HG02571 (cell line): ENCODE data around the gene FCHSD2.

Experiments
- ATAC-seq: cut with Tn5 transposase; IDR thresholded peaks from one replicate; pipeline ENCODE4 v1.9.1; 2021; ENCODE audit warnings: mild to moderate bottlenecking, moderate library complexity; ENCODE audit not compliant: unreplicated experiment

The FCHSD2 gene

DNA sequence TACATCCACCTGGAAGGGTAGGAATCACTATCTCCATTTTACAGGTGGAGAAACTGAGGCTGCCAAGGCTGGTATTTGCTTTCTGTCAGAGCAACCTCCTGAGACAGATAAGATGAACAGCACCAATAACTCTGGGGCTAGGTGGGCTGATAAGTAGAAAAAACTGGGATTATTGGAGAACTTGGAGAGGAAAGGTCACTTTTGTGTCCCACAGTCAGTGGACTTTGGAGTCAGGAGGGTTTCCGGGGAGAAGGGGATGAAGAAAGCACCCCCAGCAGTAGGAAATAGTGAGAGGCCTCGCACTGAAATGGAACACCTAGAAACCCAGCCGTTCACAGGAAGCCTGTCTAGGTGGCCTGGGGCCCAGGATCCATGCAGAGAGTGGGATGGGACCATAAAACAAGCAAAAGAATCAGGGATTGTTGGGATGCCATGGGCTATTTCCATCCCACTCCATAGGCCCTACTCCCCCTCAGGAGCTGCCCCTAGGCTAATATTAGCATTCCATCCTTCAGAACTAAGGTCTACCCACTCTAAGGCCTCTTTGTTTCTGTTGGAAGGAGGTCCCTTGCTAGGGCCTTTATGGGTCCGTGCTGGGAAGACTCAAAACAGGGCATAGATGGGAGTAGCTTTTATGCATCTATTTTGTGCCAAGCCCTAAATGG is 31.0 kb upstream of the FCHSD2 start:
- no peak for ATAC-seq

DNA sequence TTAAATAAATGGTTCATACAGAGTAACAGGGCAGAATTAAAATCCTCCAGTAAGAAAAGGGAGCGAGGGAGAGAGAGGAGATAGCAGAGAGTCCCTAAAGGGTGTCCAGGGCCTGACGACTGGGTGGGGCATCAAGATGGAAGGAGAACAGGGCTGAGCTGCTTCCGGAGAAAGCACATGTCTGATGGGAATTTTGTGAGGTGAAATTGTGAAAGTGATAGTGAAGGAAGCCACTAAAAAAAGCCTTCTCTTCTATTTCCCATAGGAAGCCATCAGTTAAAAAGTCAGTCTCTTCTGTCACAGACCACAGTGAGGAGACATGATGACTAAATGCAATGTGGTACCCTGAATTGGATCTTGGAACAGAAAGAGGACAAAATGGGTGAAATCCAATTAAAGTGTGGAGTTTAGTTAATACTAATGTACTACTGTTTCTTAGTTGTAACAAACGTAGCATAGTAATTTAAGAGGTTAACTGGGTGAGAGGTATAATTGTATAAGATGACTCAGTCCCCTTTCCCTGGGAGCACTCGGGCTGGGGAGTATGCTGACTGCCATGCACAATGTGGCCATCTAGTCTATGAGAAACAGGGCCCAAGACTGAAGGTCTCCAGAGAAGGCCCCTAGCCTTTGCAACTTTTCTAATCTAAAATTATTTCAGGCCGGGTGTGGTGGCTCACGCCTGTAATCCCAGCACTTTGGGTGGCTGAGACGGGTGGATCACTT is 29.5 kb upstream of the FCHSD2 start:
- no peak for ATAC-seq

DNA sequence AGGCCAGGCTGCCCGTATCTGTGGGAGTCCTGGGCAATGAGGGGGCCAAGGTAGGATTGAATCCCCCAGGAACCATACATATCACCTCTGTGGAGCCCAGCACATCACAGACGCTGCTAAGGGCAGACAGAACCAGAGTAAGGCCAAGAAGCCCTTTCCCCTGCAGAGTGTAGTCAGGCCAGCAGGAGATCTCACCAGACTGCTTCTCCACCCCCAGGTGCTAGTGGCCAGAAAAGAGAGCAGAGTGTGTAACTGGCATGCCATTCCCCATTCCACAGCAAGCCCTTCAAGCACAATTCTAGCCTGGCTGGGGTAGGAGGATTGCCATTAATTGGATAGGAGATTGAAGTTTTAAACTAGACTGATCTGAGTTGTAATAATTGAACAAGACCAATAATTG is 28.0 kb upstream of the FCHSD2 start:
- no peak for ATAC-seq

DNA sequence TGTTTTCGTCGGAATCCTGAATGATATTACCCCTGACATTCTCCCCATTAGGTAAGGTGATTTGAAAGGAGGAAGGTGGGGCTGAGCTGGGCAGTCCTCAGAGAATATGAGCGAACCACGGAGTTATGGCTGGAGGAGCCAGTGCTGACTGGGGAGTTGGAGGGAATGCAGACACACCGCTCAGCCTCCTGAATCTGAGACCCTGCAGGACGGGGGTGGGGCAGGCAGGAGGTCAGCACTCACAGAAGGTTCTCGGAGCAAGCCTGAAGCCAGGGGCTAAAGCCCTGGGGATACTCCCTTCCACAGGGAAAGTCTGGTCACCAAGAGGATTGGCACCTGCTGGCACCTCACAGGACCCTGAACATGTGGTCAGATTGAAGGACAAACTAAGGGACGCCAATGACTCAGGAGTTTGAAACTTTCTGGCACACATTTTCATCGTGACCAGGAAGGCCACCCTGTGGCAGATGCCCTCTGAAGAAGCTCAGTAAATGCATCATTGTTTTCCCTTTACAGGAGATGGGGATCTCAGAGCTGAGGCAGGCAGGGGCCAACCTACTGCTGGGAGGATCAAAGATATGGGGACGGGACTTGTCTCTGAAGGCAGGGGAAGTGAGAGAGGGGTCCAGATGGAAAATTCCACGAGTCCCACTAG is 26.9 kb upstream of the FCHSD2 start:
- no peak for ATAC-seq

DNA sequence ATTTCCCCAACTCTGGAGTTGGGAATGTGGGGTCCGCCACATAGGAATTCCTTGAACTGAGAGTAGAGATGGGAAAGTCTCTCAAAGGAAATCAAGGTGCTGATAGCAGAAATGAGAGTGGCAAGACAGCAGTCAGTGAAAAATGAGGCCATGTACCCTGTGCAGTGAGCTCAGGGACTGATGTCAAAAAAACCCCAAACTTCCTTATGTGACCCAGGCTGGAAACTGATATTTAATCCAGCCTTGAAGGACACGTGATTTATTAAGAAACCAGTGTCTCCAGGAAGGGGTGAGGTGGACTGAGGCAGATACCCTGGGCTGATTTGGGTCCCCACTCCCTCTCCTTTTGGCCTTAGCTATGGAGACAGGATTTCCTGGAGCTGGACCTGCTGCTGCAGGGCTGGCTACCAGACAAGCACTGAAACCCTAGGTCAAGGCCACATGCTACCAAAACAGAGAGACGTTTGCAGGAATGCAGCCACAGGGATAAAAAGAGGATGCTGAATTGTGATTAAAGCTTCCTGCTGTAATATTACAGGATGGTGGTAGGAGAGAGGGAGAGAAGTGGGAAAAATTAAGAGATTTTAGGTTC is 25.3 kb upstream of the FCHSD2 start:
- no peak for ATAC-seq

DNA sequence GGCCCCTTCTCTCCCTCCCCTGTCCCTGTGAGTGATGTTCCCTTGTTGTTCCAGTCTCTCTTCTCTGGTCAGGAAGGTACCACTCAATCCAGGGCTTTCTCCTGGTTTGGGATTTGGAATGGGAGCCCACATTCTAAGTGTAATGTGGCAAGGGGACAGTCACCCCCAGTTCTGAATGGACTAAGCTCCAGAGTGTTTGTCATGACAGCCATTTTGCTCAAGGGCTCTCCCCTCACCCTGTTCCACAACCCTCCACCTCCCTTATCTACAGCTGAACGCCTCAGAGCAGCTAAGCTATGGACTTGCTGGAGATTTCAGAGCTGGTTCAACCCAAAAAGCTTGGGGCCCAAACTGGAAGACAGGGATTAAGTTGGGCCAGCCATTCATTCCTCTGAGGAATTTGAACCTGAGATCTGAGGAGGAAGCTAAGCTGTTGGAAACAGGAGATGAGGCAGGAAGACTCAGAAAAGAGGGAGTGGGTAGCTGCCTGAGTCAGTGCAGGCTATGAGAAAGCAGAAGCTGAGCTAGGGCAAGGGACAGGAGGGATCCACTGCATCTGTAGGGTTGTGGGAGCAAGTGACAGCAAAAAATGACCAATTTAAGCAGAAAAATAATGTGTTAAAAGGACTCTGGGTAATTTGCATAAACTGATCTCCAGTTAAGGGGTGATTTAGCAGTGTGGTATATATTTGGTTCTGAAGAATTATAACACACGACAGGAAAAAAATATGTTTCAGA is 22.9 kb upstream of the FCHSD2 start:
- no peak for ATAC-seq

DNA sequence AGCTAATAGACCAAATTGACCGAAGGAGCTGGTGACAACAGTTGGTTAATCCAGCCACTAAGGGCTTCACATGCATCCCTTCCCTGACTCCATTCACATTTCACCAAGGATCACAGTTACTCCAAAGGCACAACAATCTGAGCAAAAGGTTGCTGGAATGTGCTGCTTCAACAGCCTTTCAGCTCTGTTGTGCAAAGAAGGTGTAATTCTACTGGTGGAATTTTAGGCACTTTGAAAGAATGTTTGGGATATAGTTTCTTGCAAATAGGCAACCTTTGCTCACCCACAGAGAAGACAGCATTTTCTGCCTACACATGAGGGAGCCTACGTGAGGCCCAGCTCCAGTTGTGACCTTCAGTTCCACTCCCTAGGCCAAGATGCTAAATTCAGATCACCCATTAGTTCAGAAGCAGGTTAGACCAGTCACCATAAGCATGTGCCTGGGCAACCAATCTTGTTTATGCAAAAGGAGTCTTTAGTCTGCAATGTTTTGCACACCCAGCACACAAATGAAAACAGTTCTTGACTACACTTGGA is 21.6 kb upstream of the FCHSD2 start:
- no peak for ATAC-seq

DNA sequence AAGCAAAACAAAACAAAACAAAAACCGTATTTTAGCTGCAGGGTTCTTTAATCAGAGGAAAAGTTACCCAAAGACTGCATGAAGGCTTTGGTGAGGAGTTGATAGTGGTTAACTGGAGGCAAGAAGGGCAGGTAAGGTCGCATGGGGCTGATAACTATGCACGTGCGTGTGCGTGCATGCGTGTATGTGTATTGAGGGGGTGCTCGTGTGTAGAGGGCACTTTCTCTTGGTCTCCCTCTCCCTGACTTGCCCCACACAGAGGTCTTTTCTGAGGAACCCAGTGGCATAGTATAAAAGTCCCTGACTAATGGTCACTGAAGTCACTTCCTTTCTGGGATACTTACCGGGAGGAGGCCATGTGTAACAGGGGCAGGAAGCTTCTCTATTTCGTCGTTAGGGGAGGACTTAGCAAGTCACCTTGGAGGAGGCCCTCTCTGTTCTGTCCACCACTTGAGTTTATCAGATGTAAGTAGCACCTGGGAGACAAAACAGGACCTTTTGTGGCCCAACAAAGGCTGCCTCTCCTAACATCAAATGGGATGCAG is 20.1 kb upstream of the FCHSD2 start:
- no peak for ATAC-seq

DNA sequence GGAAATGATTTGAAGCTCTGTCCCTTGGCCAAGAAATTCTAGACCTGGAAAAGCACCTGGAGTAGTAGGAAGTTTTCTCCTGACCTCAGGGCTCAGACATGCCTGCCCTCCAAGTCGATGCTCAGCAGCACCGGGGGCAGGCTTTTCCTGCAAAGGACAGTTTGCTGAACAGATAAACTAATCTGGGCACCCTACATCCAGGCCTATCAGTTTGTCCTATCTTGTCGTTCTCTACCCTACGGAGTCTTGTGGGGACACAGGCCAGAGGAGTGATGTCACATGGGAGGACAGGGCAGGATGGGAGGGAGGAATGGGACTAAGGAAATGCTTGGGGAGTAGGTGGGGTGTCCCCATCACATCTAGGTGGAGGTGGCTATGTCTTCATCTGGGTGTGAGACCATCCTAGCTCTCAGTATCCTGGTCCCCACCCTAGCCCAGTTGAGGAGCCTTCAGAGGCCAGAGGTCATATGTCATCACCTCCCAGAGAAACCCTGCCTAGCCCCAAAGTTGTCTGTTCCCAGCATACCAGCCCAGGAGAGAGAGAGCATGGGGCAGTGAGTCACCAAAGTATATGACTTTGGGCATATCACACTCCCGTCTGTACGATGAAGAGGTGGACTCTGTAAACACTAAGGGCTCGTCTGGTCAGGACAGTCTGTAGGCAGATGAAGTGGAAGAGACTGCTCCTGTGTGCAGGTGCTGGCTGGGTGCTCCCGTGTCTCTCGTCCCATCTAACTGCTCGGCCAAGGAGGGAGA is 18.1 kb upstream of the FCHSD2 start:
- no peak for ATAC-seq

DNA sequence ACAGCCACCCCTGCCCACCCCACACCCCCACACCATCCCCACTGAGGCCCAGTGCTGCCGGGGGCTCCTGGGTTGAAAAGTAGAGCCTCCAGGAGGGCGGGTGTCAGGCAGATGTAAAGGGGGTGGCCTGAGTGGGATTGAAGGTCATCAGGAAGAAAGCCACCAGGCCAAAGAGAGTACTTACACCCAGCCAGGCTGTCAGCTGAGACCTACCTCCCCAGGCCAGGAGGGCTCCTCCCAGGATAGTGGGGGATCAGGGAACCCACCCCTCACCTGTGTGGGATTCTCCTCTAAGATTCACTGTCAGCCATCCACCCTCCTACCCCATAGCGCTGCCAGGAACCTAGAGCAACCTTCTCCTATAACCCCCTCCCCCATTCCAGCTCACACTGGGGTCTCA is 17.2 kb upstream of the FCHSD2 start:
- ATAC-seq: no peak

DNA sequence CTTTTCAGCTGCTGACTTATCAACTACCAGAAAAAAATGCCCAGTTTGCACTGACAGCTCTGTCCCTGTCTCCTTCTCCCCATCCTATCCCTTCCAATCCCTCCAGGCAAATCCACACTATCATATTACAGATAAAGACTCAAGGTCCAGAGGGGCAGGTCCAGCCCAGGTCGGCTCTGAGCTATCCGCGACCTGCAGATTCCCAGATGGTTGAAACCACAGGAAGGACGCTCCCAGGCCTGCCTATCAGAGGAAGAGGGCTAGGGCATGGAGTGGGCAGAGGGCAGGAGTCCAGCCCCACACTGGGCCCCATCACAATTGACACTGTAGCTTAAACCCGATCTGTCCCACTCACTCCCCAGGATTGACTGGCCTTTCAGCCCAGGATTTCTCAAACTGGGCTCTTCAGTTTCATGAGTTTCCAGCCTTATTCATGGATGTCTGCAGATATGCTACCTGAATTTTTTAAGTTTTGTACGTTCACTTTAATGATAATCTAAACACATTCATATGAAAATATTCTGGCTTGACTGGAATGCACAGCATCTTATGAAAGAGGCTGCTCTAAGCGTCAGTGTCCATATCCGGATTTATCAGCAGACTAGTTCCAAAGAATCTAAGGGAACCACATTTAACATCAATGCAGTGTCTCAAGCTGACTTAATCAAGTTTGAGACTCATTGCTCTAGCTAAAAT is 16.4 kb upstream of the FCHSD2 start:
- no peak for ATAC-seq

DNA sequence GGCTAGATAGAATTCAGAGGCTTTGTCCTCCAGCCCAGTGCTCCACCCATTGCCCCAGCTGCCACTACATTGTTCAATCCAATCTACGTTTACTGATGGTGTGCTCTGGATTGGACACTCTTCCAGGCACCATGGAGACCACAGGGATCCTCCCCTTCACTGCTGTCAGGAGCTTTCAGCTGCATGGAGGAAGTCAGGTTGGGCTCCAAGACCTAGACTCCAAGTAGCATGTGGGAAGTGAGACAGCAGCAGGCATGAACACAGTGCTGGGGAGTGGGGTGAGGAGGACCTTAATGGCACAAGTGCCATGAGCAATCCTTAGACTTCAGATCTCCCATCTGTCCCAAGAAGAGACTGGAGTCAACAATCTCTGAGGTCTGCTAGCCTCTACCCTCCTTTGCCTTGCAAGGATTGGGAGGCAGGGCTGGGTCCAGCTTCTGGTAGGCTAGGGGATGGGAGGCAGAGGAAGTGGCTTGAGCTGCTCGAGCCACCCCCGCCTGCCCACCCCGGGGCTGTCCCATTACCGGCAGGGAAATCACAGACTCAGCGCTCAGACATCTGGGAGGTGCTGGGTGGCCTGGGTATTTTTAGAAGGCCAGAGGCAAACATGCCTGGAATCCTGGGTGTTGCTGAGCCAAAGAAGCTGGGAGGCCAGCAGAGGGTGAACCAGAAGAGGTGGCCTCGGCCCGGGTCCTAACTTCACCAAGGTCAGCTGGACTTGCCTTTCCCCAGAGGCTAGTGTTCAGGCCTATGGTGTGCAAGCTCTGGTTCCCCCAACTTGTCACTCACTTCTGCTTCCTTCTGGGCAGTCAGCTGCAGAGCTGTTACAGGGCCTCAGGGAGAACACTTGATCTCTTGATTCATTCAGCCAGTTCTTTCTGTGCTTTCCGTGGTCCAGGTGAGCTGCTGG is 15.2 kb upstream of the FCHSD2 start:
- peak; percentile 41 for ATAC-seq

DNA sequence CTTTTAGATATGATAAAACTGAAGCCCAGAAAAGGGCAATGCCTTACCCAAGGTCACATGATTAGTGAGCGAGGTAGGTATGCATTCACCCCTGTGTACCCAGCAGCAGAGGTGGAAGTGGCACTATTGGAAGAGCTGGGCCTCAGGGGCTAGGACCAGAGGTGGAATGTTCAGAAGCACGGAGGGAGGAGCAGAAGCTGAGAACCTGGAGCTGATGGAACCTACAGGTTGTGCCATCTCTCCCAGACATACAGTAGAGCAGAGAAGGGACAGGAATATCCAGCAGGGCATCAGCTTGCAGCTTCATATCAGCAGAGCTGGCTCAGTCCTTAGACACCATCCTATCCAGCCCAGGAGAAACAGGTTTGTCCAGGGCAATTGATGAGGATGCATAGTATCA is 14.6 kb upstream of the FCHSD2 start:
- no peak for ATAC-seq

DNA sequence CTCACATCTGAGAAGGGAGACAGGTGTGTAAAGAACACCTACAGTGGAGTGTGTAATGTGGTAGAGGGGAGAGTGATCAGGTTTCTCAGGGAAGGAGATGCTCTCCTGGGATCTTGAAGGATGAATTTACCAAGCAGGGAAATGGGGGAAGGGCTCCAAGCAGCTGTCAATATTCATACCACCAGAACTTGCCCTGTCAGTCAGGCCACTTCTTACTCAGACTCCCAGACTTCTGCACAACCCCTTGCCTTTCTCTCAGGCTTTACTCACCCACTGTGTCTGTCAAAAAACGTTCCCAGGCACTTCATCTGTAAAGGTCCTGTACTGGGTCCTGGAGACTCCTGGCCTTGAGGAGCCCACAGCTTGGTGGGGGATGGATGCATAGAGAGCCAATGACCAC is 14.0 kb upstream of the FCHSD2 start:
- no peak for ATAC-seq

DNA sequence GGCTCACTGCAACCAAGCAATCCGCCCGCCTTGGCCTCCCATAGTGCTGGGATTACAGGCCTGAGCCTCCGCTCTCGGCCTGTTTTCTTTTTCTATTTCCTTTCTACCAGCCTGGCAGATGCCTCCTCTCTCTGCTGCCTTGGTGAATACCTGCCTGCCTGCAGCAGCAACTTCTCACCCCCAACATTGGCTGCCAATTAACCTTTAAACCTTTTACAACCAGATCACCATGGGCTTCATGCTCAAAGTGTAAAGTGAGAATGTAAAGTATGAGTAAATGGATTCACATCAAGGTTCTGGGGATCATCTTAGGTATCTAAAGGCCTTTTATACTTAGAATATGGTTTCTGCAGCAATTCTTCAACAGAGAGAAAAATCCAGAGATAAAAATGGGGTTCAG is 13.0 kb upstream of the FCHSD2 start:
- ATAC-seq: no peak

DNA sequence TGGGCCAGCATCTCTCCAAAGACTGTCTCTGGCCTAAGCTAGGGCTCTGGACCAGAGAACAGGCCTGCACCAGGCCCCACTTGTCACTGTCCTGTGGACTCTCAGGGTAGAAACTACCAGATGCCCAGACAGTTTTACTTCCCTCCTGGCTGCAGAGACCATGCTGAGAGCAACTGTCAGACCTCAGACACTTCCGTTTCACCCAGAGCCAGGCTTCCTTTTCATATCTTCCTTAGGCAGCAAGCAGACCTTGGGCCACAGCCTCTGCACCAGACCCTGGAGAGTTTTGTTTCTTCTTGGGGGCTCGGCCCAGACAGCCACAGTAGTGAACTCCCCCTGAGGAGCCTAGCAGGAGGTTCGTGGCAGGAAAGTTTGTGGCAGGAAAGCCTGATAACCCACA is 12.1 kb upstream of the FCHSD2 start:
- peak; percentile 35 for ATAC-seq

DNA sequence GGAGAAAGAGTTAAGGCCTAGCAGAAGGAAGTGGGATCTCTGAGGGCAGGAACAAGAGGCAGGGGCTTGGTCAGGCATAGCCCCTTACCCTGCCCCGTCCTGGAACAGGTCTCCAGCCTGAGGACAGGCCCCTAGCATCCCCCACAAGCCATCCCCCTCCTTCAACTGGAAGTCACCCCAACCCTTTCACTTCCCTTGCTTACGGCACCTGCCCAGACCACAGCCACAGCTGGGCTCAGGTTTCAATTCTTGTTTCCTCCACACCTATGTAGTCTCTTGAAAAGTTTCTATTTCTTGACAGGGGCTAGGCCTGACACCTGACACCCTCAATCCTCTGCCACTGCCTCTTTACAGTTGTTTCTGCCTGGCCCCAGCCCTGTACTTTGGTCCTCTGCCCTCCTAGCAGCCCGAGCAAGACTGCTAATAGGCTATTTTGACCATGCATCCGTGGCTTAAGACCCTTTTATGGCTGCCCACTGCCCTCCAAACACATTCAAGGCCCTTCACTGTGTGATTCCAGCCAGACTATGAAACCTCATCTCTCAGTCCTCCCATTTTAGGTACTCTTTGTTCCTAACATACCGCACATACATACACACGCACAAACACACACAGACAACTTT is 10.9 kb upstream of the FCHSD2 start:
- ATAC-seq: peak; percentile 68
